Suprapubic skin (tissue), 4 donors: ENCODE results near the gene ZNF154.

ENCODE experiments used
- POLR2A ChIP-seq, 2 donors: fragments of 450-650 bp; IDR thresholded peaks; one replicate each; pipeline ENCODE4 v1.6.1; 2017; ENCODE audit warnings: antibody characterized with exemption in 2 of 2, mild to moderate bottlenecking in 2 of 2, moderate library complexity in 2 of 2
- POLR2AphosphoS5 ChIP-seq, 3 donors: sonication (generic); formaldehyde crosslinking; IDR thresholded peaks; one replicate each; pipeline ENCODE4 v1.6.1; 2017; ENCODE audit warnings: antibody characterized with exemption in 3 of 3
- TF ChIP-seq, protein P1 (sequence below), 2 donors: fragments of 200-600 bp in 1 of 2; fragments of 450-650 bp in 1 of 2; sonication (generic) in 1 of 2; IDR thresholded peaks; one replicate each; pipeline ENCODE4 v1.5.1; 2016 to 2019; ENCODE audit warnings: antibody characterized with exemption in 2 of 2, mild to moderate bottlenecking in 1 of 2, moderate library complexity in 1 of 2

DNA sequence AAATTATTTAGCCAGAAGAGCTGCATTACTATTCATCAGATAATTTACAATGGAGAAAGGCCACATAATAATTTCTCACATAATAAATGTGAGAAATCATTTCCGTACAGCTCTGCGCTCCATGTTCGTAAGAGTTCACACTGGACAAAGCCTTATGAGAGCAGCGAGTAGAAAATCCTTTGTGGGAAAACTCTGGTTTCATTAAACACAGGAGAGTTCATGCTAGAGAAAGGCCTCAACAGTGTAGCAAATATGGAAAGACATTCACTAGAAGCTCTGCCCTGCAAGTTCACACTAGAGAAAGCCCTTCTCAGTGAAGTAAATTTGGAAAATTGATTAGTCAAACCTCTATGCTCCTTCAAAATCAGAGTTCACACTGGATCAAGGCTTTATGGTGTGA is 46.0 kb upstream of the ZNF154 start:
- TF ChIP-seq, protein P1, sequence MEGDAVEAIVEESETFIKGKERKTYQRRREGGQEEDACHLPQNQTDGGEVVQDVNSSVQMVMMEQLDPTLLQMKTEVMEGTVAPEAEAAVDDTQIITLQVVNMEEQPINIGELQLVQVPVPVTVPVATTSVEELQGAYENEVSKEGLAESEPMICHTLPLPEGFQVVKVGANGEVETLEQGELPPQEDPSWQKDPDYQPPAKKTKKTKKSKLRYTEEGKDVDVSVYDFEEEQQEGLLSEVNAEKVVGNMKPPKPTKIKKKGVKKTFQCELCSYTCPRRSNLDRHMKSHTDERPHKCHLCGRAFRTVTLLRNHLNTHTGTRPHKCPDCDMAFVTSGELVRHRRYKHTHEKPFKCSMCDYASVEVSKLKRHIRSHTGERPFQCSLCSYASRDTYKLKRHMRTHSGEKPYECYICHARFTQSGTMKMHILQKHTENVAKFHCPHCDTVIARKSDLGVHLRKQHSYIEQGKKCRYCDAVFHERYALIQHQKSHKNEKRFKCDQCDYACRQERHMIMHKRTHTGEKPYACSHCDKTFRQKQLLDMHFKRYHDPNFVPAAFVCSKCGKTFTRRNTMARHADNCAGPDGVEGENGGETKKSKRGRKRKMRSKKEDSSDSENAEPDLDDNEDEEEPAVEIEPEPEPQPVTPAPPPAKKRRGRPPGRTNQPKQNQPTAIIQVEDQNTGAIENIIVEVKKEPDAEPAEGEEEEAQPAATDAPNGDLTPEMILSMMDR (IDR thresholded peaks at IDR 0.05) = no peak
- TF ChIP-seq POLR2AphosphoS5 (IDR thresholded peaks at IDR 0.05) (no peak), POLR2A (IDR thresholded peaks at IDR 0.05) (no peak)
